NB4 (cell line): ENCODE data around the gene TMC3.

Experiments
- POLR2A ChIP-seq: IDR thresholded peaks from 2 replicates; pipeline ENCODE4 v1.6.1; 2011; ENCODE audit warnings: mild to moderate bottlenecking; ENCODE audit not compliant: insufficient read length; ENCODE audit errors: extremely low read depth
- TF ChIP-seq, protein P1 (sequence below): IDR thresholded peaks from one replicate; pipeline ENCODE4 v1.5.1; 2012; ENCODE audit warnings: low read depth, low read length

DNA sequence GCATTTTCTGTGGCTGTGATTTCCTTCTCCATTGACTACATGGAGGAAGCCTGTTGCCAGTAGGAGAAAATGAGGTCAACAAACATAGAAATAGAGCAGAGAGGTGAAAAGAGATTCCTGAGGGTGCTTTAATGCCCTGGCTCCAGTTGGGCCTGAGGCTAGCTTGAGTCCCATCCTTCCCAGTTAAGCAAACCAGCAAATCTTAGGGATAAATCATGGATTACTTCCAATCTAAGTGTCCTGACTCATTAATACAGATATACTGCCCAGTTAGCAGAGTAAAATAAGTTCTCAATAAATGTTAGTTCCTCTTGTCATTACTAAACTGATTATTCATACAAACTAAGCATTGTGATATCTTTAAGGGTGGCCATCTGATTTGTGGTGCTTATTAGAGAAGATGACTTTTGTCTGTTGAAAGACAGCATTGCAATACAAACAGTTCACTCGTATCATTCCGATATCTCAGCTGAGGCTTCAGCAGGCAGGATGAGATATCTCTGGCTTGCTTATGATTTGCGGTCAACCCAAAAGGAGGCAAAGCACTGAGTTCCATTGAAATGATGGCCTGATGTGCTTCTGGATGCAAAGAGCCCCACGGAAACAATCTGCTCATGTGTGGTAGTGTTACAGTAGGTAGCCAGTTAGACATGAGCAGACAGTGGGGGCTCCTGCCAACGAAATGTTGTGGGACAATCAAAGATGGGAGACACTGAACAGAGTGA, 43.5 kb downstream of the TMC3 start:
- TF ChIP-seq, protein P1, sequence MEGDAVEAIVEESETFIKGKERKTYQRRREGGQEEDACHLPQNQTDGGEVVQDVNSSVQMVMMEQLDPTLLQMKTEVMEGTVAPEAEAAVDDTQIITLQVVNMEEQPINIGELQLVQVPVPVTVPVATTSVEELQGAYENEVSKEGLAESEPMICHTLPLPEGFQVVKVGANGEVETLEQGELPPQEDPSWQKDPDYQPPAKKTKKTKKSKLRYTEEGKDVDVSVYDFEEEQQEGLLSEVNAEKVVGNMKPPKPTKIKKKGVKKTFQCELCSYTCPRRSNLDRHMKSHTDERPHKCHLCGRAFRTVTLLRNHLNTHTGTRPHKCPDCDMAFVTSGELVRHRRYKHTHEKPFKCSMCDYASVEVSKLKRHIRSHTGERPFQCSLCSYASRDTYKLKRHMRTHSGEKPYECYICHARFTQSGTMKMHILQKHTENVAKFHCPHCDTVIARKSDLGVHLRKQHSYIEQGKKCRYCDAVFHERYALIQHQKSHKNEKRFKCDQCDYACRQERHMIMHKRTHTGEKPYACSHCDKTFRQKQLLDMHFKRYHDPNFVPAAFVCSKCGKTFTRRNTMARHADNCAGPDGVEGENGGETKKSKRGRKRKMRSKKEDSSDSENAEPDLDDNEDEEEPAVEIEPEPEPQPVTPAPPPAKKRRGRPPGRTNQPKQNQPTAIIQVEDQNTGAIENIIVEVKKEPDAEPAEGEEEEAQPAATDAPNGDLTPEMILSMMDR: no peak
- no peak for TF ChIP-seq POLR2A
